RWPE1 (cell line): Measurements from ENCODE around the gene TPBG.

Experiments used
- CTCF ChIA-PET: fragments of 350-600 bp; sonication (Branson Sonifier 250); formaldehyde crosslinking; extraction: SDS; loops from one replicate; lab custom pipeline; 2021; lab: Yijun Ruan, JAX
- POLR2A ChIA-PET: fragments of 400-600 bp; formaldehyde crosslinking; extraction: SDS; loops from one replicate; lab custom pipeline; 2020; ENCODE audit warnings: antibody characterized with exemption; ENCODE audit not compliant: low non-redundant PET; lab: Yijun Ruan, JAX
- DNase-seq: peaks from one replicate; pipeline ENCODE4 v3.0.0; 2012; ENCODE audit warnings: low spot score
- H3K27ac ChIP-seq: fragments of 450-650 bp; 2 replicates; pipeline ENCODE4 v1.5.1; 2017
- TF ChIP-seq, protein P1 (sequence below): fragments of 450-650 bp; conservative IDR thresholded peaks from 2 replicates; pipeline ENCODE4 v1.5.1; 2017; ENCODE audit warnings: low read depth, mild to moderate bottlenecking

Gene TPBG

DNA sequence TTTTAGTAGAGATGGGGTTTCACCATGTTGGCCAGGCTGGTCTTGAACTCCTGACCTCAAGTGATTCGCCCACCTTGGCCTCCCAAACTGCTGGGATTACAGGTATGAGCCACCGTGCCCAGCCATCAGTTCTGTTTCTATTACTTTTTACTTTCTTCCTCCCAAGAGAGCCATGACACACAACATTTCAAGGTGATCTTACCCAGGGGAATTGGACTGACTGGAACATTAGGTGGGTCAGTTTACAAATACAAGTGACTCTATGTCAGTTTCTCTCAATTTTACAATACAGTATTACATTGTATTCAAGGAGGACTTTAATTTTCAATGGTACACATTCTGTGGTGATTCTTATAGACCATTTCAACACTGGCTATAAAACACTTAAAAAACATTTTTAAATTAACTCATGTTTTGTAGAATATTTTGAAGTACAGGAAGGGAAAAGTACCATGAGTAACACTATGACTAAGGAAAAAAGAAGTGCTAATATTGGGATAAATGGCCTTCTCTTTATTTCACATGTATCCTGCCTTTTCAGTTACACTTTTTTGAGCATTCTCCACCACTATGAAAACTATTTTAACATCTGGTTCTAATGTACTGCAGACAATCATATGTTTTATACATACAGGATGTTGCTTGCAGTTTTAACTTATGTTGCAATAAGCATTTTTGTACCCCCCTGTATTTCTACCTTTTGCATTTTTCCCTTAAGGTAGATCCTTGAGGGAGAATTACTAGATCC lies 8.4 kb downstream of the TPBG start:
- ChIA-PET CTCF (interaction anchor here (0.6 to 0.7 kb wide), 2 partner anchors 87 to 101 kb away, joined by 3 read pairs; no protein-coding TSS in a partner anchor), POLR2A (no interaction called here)
- DNase-seq, result no peak
- peak overlapping the region; percentile 55; the same call in 1 of the 2 replicates for H3K27ac ChIP-seq
- TF ChIP-seq, protein P1, sequence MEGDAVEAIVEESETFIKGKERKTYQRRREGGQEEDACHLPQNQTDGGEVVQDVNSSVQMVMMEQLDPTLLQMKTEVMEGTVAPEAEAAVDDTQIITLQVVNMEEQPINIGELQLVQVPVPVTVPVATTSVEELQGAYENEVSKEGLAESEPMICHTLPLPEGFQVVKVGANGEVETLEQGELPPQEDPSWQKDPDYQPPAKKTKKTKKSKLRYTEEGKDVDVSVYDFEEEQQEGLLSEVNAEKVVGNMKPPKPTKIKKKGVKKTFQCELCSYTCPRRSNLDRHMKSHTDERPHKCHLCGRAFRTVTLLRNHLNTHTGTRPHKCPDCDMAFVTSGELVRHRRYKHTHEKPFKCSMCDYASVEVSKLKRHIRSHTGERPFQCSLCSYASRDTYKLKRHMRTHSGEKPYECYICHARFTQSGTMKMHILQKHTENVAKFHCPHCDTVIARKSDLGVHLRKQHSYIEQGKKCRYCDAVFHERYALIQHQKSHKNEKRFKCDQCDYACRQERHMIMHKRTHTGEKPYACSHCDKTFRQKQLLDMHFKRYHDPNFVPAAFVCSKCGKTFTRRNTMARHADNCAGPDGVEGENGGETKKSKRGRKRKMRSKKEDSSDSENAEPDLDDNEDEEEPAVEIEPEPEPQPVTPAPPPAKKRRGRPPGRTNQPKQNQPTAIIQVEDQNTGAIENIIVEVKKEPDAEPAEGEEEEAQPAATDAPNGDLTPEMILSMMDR, result no peak

DNA sequence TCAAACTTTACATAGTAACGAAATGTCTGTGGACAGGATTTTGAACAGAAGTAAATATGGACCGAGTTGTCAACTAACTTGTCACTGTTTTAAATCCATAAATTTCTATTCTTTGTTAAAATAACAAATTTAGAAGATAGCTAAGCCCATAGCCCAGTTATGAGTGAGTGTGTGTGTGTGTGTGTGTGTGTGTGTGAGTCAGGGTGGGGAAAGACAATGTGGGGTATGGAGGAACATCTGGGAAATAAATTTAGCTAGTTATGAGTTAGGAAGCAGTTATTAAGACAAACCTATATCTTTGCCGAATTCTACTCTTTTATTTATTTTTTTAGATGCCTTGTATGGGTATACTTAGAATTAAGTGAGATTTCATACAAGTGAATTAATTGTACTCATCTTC lies 9.0 kb downstream of the TPBG start:
- ChIA-PET CTCF (interaction anchor here (0.6 to 0.7 kb wide), 2 partner anchors 88 to 102 kb away, joined by 3 read pairs; no protein-coding TSS in a partner anchor), POLR2A (no interaction called here)

DNA sequence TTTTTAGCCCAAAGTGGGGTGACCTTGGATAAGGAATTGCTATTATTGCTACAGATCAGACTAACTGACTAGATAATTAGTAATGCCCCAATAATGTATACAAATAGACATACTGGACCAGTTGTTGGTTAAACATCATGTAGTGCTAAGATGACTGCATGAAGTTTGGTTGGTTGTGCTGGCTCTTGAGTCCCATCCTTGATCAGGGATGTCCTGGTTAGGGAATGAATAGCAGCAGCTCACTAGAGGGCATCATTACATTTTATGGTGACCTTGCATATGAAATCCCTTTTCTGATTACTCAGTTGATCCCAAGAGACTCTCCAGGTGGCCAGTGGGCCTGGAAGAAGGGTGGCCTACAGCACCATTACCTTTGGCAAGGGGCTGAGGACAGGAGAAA lies 10.9 kb downstream of the TPBG start:
- CTCF ChIA-PET, result no interaction called here

More for the DNA sequence above, 9.0 kb downstream of the TPBG start:
- TF ChIP-seq, protein P1, result no peak
- no peak for DNase-seq
- no peak overlapping the region for H3K27ac ChIP-seq

DNA sequence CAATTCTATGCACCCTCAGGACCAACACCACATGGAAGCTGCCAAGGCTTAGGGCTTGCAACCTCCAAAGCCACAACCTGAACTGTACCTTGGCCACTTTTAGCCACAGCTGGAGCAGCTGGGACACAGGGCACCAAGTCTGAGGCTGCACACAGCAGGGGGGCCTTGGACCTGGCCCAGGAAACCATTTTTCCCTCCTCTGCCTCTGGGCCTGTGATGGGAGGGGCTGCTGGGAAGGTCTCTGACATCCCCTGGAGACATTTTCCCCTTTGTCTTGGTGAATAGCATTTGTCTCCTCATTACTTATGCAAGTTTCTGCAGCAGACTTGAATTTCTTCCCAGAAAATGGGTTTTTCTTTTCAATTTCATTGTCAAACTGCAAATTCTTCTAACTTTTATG lies 13.0 kb downstream of the TPBG start:
- H3K27ac ChIP-seq, result no peak overlapping the region

More for the DNA sequence above, 10.9 kb downstream of the TPBG start:
- TF ChIP-seq, protein P1, result no peak
- POLR2A ChIA-PET, result no interaction called here
- no peak overlapping the region for H3K27ac ChIP-seq
- no peak for DNase-seq

DNA sequence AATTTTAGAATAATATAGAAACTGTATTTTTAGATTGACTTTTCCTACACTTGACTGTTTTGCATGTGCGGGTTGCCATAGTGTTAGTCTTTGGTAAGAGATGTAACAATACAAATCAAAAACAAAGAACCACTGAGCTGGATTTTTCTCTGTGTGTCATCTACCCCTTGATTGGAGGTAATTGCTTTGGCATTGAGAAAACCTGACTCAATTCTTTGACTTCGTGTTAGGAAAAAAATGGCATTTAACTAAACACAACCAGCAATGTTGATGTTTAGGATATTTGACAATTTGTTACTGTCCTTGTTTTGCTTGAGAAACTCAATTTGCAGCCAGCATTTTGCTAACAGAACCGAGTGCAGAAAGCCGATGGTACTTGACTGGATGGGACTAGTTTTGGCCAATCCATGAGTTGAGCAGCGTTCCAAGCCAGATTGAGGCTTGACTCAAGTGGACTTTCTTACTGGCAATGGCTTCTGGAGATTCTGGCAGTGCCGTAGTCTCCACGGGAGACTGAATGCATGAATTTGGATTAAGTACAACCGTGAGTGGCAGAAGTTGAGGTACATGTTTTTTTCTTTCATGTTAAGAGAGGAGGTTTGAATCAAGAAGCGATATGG lies 17.1 kb downstream of the TPBG start:
- DNase-seq, result no peak
- H3K27ac ChIP-seq, result no peak overlapping the region
- TF ChIP-seq, protein P1, result no peak
- CTCF ChIA-PET, result no interaction called here
- POLR2A ChIA-PET, result no interaction called here

More for the DNA sequence above, 13.0 kb downstream of the TPBG start:
- no peak for DNase-seq
- TF ChIP-seq, protein P1, result no peak
- ChIA-PET CTCF (no interaction called here), POLR2A (no interaction called here)

DNA sequence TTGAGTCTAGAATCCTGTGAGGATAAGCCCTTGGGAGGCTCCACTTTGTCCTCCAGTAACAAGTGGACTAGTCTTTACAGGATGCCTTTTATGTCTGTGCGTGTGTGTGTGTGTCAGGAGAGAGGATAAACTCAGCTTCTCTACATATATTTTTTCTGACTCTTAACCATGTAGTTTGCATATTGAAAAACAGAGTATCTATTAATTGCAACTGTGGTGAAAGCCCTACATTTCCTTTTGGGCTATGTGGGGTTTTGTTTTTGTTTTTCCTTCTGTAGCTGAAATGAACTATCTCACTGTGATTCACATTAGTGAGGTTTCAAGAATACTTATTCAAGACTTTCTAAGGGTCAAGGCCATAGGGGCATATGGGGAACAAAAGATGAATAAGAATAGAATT lies 17.7 kb downstream of the TPBG start:
- POLR2A ChIA-PET, result no interaction called here
- DNase-seq, result no peak
- CTCF ChIA-PET, result no interaction called here
- TF ChIP-seq, protein P1, result no peak
- no peak overlapping the region for H3K27ac ChIP-seq
